ACC112 (cell line): ENCODE data around the gene ACHE.

Experiments used
- H2AFZ ChIP-seq: fragments of 200-600 bp; sonication (generic); one replicate; pipeline ENCODE4 v1.6.0; 2017; ENCODE audit warnings: antibody characterized with exemption, low read length; ENCODE audit not compliant: unreplicated experiment
- H3K27ac ChIP-seq: fragments of 200-600 bp; sonication (generic); 2 replicates; pipeline ENCODE4 v1.5.1; 2014; ENCODE audit warnings: low read depth, mild to moderate bottlenecking, antibody characterized with exemption, low read length, moderate library complexity
- H3K27me3 ChIP-seq: fragments of 200-600 bp; sonication (generic); 2 replicates; pipeline ENCODE4 v1.6.1; 2014; ENCODE audit warnings: mild to moderate bottlenecking, antibody characterized with exemption, low read length, moderate library complexity, mixed read lengths; ENCODE audit not compliant: insufficient read depth
- H3K36me3 ChIP-seq: fragments of 200-600 bp; sonication (generic); 2 replicates; pipeline ENCODE4 v1.6.1; 2016; ENCODE audit warnings: mild to moderate bottlenecking, antibody characterized with exemption, low read length, moderate library complexity, mixed read lengths; ENCODE audit not compliant: insufficient read depth
- H3K4me1 ChIP-seq: fragments of 200-600 bp; sonication (generic); one replicate; pipeline ENCODE4 v1.6.1; 2016; ENCODE audit warnings: low read length, mixed read lengths; ENCODE audit not compliant: insufficient read depth, unreplicated experiment, control insufficient read depth
- H3K4me3 ChIP-seq: fragments of 200-600 bp; sonication (generic); 2 replicates; pipeline ENCODE4 v1.5.1; 2014; ENCODE audit warnings: mild to moderate bottlenecking, low read depth, low read length
- H3K79me2 ChIP-seq: fragments of 200-600 bp; sonication (generic); one replicate; pipeline ENCODE4 v1.6.0; 2016; ENCODE audit warnings: low read length; ENCODE audit not compliant: control insufficient read depth, unreplicated experiment, insufficient read depth

Gene ACHE

DNA sequence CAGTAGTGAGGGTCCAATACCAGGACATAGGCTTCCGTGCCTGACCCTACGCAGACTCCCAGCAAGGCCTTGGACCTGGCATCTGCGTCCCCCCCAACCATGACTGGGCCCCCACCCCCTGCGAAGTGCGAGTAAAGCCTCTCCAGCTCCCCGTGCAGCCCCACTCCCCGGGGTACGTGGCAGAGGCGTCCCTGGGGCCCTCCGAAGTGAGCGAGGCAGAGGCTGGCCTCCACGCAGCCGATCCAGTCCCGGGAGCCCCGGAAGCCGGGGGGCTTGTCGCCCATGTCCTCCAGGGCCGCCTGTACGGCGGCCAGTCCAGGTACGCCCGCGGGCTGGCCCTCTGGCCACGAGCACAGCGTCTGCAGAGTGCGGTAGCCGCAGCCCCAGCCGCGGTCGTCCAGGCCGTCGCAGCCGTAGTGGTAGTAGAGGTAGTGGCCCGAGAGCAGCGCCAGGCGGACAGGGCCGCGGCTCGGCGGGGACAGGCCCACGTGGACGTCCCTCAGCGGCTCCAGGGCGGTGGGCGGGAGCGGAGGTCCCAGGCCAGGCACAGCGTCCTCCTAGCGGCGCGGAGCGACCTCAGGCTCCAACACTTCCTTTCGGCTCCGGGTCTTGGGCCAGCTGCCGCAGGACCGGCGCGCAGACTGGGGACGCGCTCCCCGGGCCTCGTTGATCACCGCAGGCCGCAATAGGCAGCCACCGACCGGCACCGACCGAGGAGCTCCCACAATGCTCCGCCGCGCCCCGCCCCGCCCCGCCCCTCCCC is 6.5 kb downstream of the ACHE start, which contains the start of gene UFSP1:
TSS of gene UFSP1 (minus strand) at position 728 of the 763 bp plus-strand sequence. CDS start at position 284, 444 bp downstream.
- Histone ChIP-seq H3K4me3 (peak within 1 kb of the TSS; percentile 84), H2AFZ (peak within 1 kb of the TSS; percentile 93), H3K4me1 (peaks cover 22% of the 10 kb centered on the region), H3K27ac (peak within 1 kb of the TSS; percentile 72), H3K36me3 (peaks cover 22% of the 10 kb centered on the region; the same call in 1 of the 2 replicates), H3K27me3 (no peaks in the 10 kb centered on the region), H3K79me2 (peaks cover 24% of the 10 kb centered on the region)

DNA sequence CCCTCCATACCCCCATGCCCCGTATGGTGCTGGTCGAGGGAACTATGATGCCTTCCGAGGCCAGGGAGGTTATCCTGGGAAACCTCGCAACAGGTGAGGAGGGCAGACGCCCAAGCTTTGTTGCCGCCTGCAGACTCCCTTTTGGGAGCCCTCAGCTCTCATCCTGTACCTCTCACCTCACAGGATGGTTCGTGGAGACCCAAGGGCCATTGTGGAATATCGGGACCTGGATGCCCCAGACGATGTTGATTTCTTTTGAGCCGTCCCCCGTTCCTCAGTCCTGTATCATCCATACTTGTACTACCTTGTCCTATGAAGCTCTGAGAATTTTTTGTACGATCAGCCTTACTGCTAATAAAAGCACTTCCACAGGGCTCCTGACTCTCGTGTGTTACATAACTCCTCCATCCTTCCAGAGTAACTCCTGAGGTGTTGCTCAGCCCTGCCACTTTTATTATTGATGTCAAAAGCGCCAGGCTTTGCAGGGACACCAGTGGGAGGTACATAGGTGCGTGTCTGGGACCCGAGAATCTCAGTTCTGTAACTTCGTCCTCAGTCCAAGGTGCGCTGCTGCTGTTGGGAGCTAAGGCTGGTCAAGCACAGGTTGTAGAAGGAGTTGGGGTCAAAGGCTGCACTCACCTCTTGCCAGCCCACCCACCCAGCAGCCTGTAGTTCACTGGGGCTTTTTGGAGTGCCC is 7.2 kb downstream of the ACHE start:
- Histone ChIP-seq H3K27ac (no peak overlapping the region), H2AFZ (no peak overlapping the region), H3K4me3 (peak overlapping the region; percentile 84), H3K36me3 (peaks cover 30% of the 10 kb centered on the region; the same call in 1 of the 2 replicates), H3K4me1 (peaks cover 22% of the 10 kb centered on the region), H3K79me2 (peaks cover 24% of the 10 kb centered on the region), H3K27me3 (no peaks in the 10 kb centered on the region)

DNA sequence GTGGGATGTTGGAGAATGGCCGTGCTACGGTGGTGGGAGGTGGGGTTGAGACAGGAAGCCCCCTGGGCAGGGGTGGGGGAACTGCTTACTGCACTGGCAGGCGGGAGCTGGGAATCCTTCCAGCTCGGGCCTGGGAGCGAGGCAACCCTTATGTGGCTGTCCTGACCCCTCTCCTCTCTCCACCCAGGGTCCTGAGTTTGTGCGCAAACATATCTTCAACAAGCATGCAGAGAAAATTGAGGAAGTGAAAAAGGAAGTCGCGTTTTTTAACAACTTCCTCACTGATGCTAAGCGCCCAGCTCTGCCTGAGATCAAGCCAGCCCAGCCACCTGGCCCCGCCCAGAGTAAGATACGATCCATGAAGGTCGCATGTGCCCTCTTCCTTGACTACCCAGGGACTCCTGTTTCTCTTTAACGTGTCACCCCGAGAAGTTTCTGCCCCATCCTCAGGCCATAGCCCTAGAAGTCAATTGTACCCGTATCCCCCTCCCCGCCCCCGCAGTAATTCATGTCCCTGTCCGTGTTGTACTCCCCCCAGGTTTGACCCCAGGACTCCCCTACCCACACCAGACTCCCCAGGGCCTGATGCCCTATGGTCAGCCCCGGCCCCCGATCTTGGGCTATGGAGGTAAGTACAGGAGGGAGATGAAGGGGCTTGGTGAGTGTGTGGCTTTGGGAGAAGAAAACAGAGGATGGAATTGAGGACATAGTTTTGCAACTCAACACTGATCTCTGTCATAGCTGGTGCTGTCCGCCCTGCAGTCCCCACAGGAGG is 8.0 kb downstream of the ACHE start:
- no peak overlapping the region for H3K27ac ChIP-seq
- no peaks in the 10 kb centered on the region for H3K27me3 ChIP-seq
- H3K4me3 ChIP-seq: peak overlapping the region; percentile 84
- H2AFZ ChIP-seq: no peak overlapping the region
- peaks cover 22% of the 10 kb centered on the region for H3K4me1 ChIP-seq
- H3K79me2 ChIP-seq: peaks cover 29% of the 10 kb centered on the region
- H3K36me3 ChIP-seq: peaks cover 36% of the 10 kb centered on the region; the same call in 1 of the 2 replicates

DNA sequence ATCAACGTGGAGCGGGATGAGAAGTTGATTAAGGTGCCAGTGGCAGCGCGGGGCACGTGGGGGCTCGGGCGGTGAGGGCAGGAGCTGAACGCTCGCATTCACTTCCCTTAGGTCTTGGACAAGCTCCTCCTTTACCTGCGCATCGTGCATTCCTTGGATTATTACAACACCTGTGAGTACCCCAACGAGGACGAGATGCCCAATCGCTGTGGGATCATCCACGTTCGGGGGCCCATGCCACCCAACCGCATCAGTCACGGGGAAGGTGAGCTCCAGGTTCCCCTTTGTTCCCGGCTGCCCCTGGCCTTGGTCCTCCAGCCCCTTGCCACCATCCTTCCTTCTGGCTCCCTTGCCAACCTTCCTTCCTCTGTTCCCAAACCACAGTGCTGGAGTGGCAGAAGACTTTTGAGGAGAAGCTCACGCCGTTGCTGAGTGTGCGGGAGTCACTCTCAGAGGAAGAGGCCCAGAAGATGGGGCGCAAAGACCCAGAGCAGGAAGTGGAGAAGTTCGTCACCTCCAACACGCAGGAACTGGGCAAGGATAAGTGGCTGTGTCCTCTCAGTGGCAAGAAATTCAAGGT is 8.7 kb downstream of the ACHE start:
- peaks cover 22% of the 10 kb centered on the region for H3K4me1 ChIP-seq
- H3K27ac ChIP-seq: no peak overlapping the region
- H3K36me3 ChIP-seq: peaks cover 37% of the 10 kb centered on the region; the same call in 1 of the 2 replicates
- H2AFZ ChIP-seq: no peak overlapping the region
- no peak overlapping the region for H3K4me3 ChIP-seq
- H3K79me2 ChIP-seq: peaks cover 32% of the 10 kb centered on the region
- H3K27me3 ChIP-seq: no peaks in the 10 kb centered on the region

- H3K79me2 ChIP-seq: peaks cover 39% of the 10 kb centered on the region
- peaks cover 19% of the 10 kb centered on the region for H3K4me1 ChIP-seq
- H3K27ac ChIP-seq: no peak overlapping the region
- no peak overlapping the region for H3K4me3 ChIP-seq
- H2AFZ ChIP-seq: no peak overlapping the region
- H3K27me3 ChIP-seq: no peaks in the 10 kb centered on the region
- peaks cover 44% of the 10 kb centered on the region; the same call in 1 of the 2 replicates for H3K36me3 ChIP-seq
These were observed 9.3 kb downstream of the ACHE start for GRCh38 chr7:100886142-100886935.

- no peaks in the 10 kb centered on the region for H3K27me3 ChIP-seq
- H3K36me3 ChIP-seq: peaks cover 46% of the 10 kb centered on the region; the same call in 1 of the 2 replicates
- no peak overlapping the region for H3K4me3 ChIP-seq
- peaks cover 12% of the 10 kb centered on the region for H3K4me1 ChIP-seq
- no peak overlapping the region for H2AFZ ChIP-seq
- H3K79me2 ChIP-seq: peaks cover 45% of the 10 kb centered on the region
- no peak overlapping the region for H3K27ac ChIP-seq
These were observed 10.1 kb downstream of the ACHE start for GRCh38 chr7:100885440-100886141.

GRCh38 chr7:100884736-100885439 is 10.8 kb downstream of the ACHE start:
- Histone ChIP-seq H3K27ac (no peak overlapping the region), H3K27me3 (no peaks in the 10 kb centered on the region), H3K4me3 (no peak overlapping the region), H3K79me2 (peaks cover 51% of the 10 kb centered on the region), H3K4me1 (peaks cover 12% of the 10 kb centered on the region), H3K36me3 (peaks cover 48% of the 10 kb centered on the region; the same call in 1 of the 2 replicates), H2AFZ (no peak overlapping the region)

DNA sequence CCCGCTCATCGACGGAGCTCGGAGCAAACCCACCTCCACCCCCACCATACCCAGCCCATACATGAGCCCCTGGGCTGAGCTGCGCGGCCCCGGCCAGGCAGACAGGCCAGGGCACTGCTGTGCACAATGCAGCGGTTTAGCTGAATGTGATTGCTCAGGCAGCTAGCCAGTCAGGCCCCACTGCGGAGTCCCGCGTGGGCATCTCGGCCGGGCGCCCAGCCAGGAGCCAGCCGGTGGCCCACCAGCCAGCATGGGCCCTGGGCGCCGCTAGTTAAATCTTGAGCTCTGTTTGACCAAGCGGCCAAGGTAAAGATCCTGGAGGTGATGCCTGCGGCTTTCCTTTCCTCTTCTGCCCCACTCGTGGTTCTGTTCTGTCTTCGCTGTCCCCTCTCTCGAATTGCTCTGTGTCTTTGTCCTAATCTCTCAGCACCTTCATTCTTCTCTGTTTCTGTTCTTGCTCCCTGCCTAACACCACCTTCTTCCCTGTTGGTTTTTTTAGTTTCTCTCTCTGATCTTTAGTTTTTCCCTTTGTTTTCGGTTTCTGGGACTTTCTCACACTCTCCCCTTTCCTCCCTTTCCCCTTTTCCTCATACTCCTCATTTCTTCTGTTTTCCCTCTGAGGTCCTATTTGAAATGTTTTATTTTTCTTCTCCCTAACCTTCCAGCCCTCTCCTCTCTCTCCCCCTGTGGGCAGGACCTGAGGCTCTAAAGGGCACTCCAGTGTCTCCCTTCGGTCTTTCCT is 12.7 kb downstream of the ACHE start:
- Histone ChIP-seq H3K27ac (no peak overlapping the region), H3K36me3 (peaks cover 59% of the 10 kb centered on the region), H3K79me2 (peaks cover 57% of the 10 kb centered on the region)

More for the DNA sequence above, 12.7 kb downstream of the ACHE start:
- no peaks in the 10 kb centered on the region for H3K27me3 ChIP-seq
- H3K4me3 ChIP-seq: no peak overlapping the region
- no peak overlapping the region for H2AFZ ChIP-seq
- H3K4me1 ChIP-seq: peaks cover 10% of the 10 kb centered on the region
